ENCODE measurements around the gene ENOX1. TPM values are rescaled to one million over a fixed set of nuclear protein-coding genes. Genes with fewer than 3 reads are reported as not detected.

ENOX1 gene
- total RNA-seq, 1 donor from 2014 or later: 3.0 TPM

DNA sequence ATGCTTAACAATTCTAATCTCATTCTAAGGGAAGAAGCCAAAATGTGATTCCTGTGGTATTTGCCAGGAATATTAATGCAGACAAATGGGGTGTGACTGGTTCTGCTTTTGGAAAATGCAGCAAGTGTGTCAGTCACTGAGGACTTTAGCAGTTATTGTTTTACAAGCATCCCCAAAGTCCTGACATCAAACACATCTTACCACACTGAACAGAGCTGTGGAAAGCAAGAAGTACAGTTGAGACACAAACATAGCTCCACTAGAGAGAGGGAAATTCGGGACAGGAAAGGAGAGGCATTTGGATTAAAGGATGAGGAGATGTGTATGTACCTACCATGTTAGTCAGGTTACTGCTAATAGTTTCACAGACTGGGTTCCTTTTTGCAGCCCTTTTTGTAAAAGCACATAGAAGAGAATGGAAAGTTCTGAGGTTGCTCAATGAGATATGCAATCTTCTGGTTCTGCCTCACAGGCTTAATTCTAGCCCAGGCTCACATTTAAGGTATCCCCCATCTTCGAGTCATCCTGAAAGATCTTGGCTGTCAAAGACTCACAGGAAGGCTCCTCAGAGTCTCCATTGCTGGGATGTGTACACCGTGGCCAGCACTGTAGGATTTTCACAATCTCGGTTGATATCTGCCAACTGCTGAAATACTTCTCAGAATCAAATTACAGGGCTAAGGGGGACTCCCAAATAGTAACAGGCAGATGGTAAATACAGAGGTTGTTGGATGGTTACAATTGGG lies 446.8 kb downstream of the ENOX1 start:
- TF ChIP-seq, protein P1, sequence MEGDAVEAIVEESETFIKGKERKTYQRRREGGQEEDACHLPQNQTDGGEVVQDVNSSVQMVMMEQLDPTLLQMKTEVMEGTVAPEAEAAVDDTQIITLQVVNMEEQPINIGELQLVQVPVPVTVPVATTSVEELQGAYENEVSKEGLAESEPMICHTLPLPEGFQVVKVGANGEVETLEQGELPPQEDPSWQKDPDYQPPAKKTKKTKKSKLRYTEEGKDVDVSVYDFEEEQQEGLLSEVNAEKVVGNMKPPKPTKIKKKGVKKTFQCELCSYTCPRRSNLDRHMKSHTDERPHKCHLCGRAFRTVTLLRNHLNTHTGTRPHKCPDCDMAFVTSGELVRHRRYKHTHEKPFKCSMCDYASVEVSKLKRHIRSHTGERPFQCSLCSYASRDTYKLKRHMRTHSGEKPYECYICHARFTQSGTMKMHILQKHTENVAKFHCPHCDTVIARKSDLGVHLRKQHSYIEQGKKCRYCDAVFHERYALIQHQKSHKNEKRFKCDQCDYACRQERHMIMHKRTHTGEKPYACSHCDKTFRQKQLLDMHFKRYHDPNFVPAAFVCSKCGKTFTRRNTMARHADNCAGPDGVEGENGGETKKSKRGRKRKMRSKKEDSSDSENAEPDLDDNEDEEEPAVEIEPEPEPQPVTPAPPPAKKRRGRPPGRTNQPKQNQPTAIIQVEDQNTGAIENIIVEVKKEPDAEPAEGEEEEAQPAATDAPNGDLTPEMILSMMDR (IDR thresholded peaks at IDR 0.05; ENCODE audit: unreplicated experiment): no peak
- Mint-ChIP-seq H3K27ac (no peak overlapping the region), H3K4me3 (no peak overlapping the region), H3K4me1 (peaks cover 17% of the 10 kb centered on the region), H3K36me3 (no peaks in the 10 kb centered on the region), H3K27me3 (ENCODE audit: low read depth) (no peaks in the 10 kb centered on the region), H3K9me3 (no peaks in the 10 kb centered on the region)
- no peak for DNase-seq (ENCODE audit: low spot score in 2 of 2, unreplicated experiment in 2 of 2)

- no peaks in the 10 kb centered on the region for H3K36me3 Mint-ChIP-seq
- peaks cover 17% of the 10 kb centered on the region for H3K4me1 Mint-ChIP-seq
- no peaks in the 10 kb centered on the region for H3K9me3 Mint-ChIP-seq
- DNase-seq (ENCODE audit: low spot score in 2 of 2, unreplicated experiment in 2 of 2): no peak
- no peak overlapping the region for H3K4me3 Mint-ChIP-seq
- no peak overlapping the region for H3K27ac Mint-ChIP-seq
- peaks cover 3% of the 10 kb centered on the region for H3K27me3 Mint-ChIP-seq (ENCODE audit: low read depth)
- TF ChIP-seq, protein P1 (IDR thresholded peaks at IDR 0.05; ENCODE audit: unreplicated experiment): no peak
Measured at GRCh38 chr13:43339145-43339804, 447.5 kb downstream of the ENOX1 start.

DNA sequence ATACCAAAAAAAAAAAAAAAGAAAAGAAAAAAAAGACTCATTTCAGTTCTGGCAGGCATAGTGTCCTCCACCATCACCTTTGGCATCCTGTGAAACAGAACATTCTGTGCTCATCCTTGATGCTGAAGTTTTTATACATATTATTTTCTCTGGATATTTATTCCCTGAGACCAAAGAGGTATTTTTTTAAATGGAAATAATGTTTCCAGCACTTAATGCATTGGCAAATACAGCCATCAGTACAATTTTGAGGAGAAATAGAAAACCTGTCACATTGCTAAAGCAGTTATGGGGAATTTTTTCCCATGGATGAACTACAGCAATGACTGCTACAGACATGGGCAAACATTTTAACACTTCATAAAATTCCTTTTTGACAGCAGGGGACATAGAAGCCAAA lies 451.0 kb downstream of the ENOX1 start:
- no peaks in the 10 kb centered on the region for H3K9me3 Mint-ChIP-seq
- H3K27ac Mint-ChIP-seq: no peak overlapping the region
- H3K4me3 Mint-ChIP-seq: no peak overlapping the region
- peaks cover 3% of the 10 kb centered on the region for H3K27me3 Mint-ChIP-seq (ENCODE audit: low read depth)
- no peaks in the 10 kb centered on the region for H3K36me3 Mint-ChIP-seq
- H3K4me1 Mint-ChIP-seq: peaks cover 14% of the 10 kb centered on the region
- TF ChIP-seq, protein P1 (IDR thresholded peaks at IDR 0.05; ENCODE audit: unreplicated experiment): no peak
- DNase-seq (ENCODE audit: low spot score in 2 of 2, unreplicated experiment in 2 of 2): no peak

DNA sequence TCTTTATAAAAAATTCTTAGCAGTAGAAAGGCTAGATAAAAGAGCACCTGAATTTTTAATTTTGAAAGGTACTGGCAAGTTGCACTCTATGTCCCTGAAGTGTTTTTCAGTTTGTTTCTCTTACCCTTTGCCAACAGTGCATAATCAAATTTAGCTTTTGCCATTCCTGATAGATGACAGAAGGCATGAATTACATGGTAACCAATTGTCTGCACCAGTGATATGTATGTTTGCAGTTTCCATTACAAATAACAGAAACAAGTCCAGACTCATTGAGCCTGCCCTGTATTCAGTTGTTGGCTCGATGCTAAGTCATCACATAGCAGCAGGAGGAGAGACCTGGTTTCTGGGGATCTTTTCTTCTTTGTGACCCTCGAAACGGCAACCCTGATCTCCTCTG lies 453.6 kb downstream of the ENOX1 start:
- TF ChIP-seq, protein P1 (IDR thresholded peaks at IDR 0.05; ENCODE audit: unreplicated experiment): no peak
- Mint-ChIP-seq H3K4me1 (peaks cover 13% of the 10 kb centered on the region), H3K36me3 (no peaks in the 10 kb centered on the region), H3K27me3 (ENCODE audit: low read depth) (peaks cover 3% of the 10 kb centered on the region), H3K4me3 (no peak overlapping the region), H3K27ac (no peak overlapping the region), H3K9me3 (no peaks in the 10 kb centered on the region)
- no peak for DNase-seq (ENCODE audit: low spot score in 2 of 2, unreplicated experiment in 2 of 2)

DNA sequence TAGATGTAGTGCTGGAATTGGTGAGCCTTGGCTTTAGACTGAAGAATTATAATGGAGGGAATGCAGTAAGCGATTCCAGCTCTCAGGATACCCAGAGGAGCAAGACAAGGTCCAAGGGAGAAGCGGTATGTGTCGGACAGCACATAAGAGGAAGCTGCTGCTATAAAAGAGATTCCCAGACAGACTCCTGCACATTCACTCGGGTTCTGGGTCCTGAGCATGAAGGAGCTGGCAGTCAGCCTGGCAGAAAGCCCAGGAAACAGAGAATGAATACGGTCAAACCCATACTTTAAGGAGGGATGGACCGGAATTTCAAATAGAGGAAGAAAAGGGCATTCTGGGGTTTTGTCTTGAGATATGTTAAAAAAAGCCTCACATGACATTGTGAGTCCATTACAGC lies 455.1 kb downstream of the ENOX1 start:
- H3K27me3 Mint-ChIP-seq (ENCODE audit: low read depth): peaks cover 3% of the 10 kb centered on the region
- no peak overlapping the region for H3K4me3 Mint-ChIP-seq
- H3K4me1 Mint-ChIP-seq: peaks cover 10% of the 10 kb centered on the region
- TF ChIP-seq, protein P1 (IDR thresholded peaks at IDR 0.05; ENCODE audit: unreplicated experiment): no peak
- DNase-seq (ENCODE audit: low spot score in 2 of 2, unreplicated experiment in 2 of 2): no peak
- H3K9me3 Mint-ChIP-seq: no peaks in the 10 kb centered on the region
- no peaks in the 10 kb centered on the region for H3K36me3 Mint-ChIP-seq
- H3K27ac Mint-ChIP-seq: no peak overlapping the region

Measured in mesothelial cell of epicardium (in vitro differentiated cells).